Tibial nerve (tissue), 4 donors: ENCODE data around the gene RANBP10. TPM values are rescaled to one million over a fixed set of nuclear protein-coding genes. Genes with fewer than 3 reads are reported as not detected.
A peak's percentile ranks its signal among the peaks of the same experiment; 100 is the strongest.
"Not testable (repeated sequence)": the region's sequence is repeated elsewhere in the genome, so short reads cannot be mapped to it uniquely, and the experiment has no call there.

ENCODE experiments used
- DNase-seq, 2 donors: peaks; one replicate each; pipeline ENCODE4 v3.0.0-alpha.2; 2019; ENCODE audit warnings: low spot score in 2 of 2
- H3K27ac ChIP-seq, 4 donors: fragments of 200-600 bp; sonication (generic) in 3 of 4; one replicate each; pipeline ENCODE4 v1.5.1; 2017 to 2019; ENCODE audit warnings: mild to moderate bottlenecking in 1 of 4
- H3K27me3 ChIP-seq, 2 donors: fragments of 200-600 bp; sonication (generic) in 1 of 2; one replicate each; pipeline versions ENCODE4 v1.5.1 to v1.6.0; 2017 to 2019
- H3K36me3 ChIP-seq, 3 donors: fragments of 200-600 bp; sonication (generic); one replicate each; pipeline ENCODE4 v1.5.1; 2018 to 2019
- H3K4me1 ChIP-seq, 4 donors: fragments of 200-600 bp; sonication (generic) in 3 of 4; one replicate each; pipeline ENCODE4 v1.5.1; 2017 to 2019
- H3K4me3 ChIP-seq, 4 donors: fragments of 200-600 bp; sonication (generic) in 3 of 4; one replicate each; pipeline ENCODE4 v1.5.1; 2017 to 2019; ENCODE audit warnings: mild to moderate bottlenecking in 1 of 4, moderate library complexity in 1 of 4
- H3K9me3 ChIP-seq, 4 donors: fragments of 200-600 bp; sonication (generic) in 3 of 4; one replicate each; pipeline ENCODE4 v1.5.1; 2017 to 2019
- CTCF ChIP-seq, 5 experiments: fragments of 200-600 bp in 3 of 5; fragments of 450-650 bp in 2 of 5; sonication (generic) in 3 of 5; IDR thresholded peaks; one replicate each; pipeline ENCODE4 v1.5.1; 2016 to 2019; ENCODE audit warnings: antibody characterized with exemption in 5 of 5, mild to moderate bottlenecking in 3 of 5, moderate library complexity in 2 of 5
- EP300 ChIP-seq, 2 donors: sonication (generic); formaldehyde crosslinking; IDR thresholded peaks; one replicate each; pipeline ENCODE4 v1.6.1; 2017; ENCODE audit warnings: antibody characterized with exemption in 2 of 2, mild to moderate bottlenecking in 1 of 2
- POLR2A ChIP-seq, 2 donors: fragments of 450-650 bp; IDR thresholded peaks; one replicate each; pipeline ENCODE4 v1.6.1; 2017; ENCODE audit warnings: antibody characterized with exemption in 2 of 2, mild to moderate bottlenecking in 2 of 2, moderate library complexity in 2 of 2
- WGBS, 2 donors: methylation state at CpG; one replicate each; pipeline ENCODE4 v1.1.5; 2018; 5-methylcytosine and 5-hydroxymethylcytosine counted together
- total RNA-seq, 4 donors: library from RNA; depleted of rRNA; stranded (reverse); fragments of >200 nt; gene quantifications; one replicate each; pipeline ENCODE4 v1.1.0, GENCODE V29; 2016

Gene RANBP10
- total RNA-seq, 4 donors from 2014 or later, result 8.1 to 19.5 (median 12.0) TPM

GRCh38 chr16:67843343-67843765 lies 37.0 kb upstream of the RANBP10 start:
- DNase-seq, result no peak
- Histone ChIP-seq H3K4me3 (peak overlapping the region; percentile 51 to 100 (median 72)), H3K27me3 (no peaks in the 10 kb centered on the region), H3K9me3 (no peaks in the 10 kb centered on the region), H3K36me3 (no peaks in the 10 kb centered on the region), H3K27ac (peak overlapping the region in 3 of 4 donors; percentile 99 to 100 (median 99)), H3K4me1 (peaks cover 0 to 52% (median 46%) of the 10 kb centered on the region in 4 donors)
- TF ChIP-seq EP300 (IDR thresholded peaks at IDR 0.05) (no peak), CTCF (IDR thresholded peaks at IDR 0.05) (no peak), POLR2A (IDR thresholded peaks at IDR 0.05) (no peak)
- 6% methylated on average over 11 of the region's 11 CpGs for WGBS, 2 donors

- WGBS, 2 donors, result 0% methylated on average over 1 to 47 of the region's 67 CpGs
These were observed 36.4 kb upstream of the RANBP10 start for GRCh38 chr16:67842509-67843342.

DNA sequence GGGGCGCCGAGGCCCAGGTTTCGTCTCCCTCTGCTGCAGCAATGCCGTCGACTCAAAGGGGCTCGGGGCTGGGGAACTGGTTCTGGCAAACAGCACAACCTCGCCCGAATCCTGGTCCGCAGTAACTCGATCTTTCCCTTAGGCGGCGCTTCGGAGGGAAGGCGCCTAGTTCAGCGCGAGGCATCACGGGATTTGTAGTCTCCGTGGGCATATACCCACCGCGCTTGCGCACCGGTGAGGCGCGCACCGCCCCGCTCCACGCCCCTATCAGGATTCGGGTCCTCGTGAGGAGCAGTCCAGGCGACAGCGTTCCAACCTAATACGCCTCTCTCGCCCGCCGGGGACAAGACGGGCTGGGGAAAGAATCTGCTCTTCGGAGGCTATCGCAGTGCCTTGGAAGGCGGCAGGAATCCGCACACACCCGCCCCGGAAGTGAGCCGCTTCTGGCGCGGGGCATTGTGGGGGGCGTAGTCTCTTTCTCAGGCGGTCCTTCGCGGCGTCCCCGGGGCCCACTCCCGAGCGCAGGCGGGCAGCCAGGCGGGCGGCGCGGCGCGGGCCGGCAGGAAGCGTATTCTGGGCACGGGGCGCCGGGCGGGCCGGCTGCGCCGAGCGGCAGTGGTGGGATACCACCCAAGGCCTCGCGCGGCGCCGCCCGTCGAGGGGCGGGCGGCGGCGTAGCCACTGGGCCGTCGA lies 35.6 kb upstream of the RANBP10 start, which contains the start of gene THAP11:
Gene THAP11, plus strand, starts transcription at position 505 of the 693 bp plus-strand sequence. CDS start 235 bp downstream, outside the sequence.
- Histone ChIP-seq H3K4me3 (peak within 1 kb of the TSS; percentile 51 to 100 (median 72)), H3K4me1 (peaks cover 0 to 41% (median 36%) of the 10 kb centered on the region in 4 donors), H3K27me3 (no peaks in the 10 kb centered on the region), H3K9me3 (no peaks in the 10 kb centered on the region), H3K36me3 (no peaks in the 10 kb centered on the region), H3K27ac (peak within 1 kb of the TSS; percentile 97 to 100 (median 99))
- peak; percentile 86 to 95 for DNase-seq
- WGBS, 2 donors, result 0% methylated on average over 13 to 61 of the region's 83 CpGs
- TF ChIP-seq CTCF (IDR thresholded peaks at IDR 0.05) (peak; percentile 88 to 97 (median 93)), EP300 (IDR thresholded peaks at IDR 0.05) (peak; percentile 61 to 63), POLR2A (IDR thresholded peaks at IDR 0.05) (peak; percentile 33 to 71)

More at GRCh38 chr16:67842509-67843342, 36.4 kb upstream of the RANBP10 start:
- Histone ChIP-seq H3K4me3 (peak overlapping the region; percentile 51 to 100 (median 72)), H3K9me3 (no peaks in the 10 kb centered on the region), H3K4me1 (peaks cover 0 to 45% (median 40%) of the 10 kb centered on the region in 4 donors), H3K36me3 (no peaks in the 10 kb centered on the region), H3K27ac (peak overlapping the region; percentile 97 to 100 (median 99)), H3K27me3 (no peaks in the 10 kb centered on the region)
- DNase-seq, result no peak
- TF ChIP-seq EP300 (IDR thresholded peaks at IDR 0.05) (no peak), POLR2A (IDR thresholded peaks at IDR 0.05) (no peak), CTCF (IDR thresholded peaks at IDR 0.05) (no peak)

- no peaks in the 10 kb centered on the region for H3K9me3 ChIP-seq
- H3K4me1 ChIP-seq, result peaks cover 0 to 41% (median 36%) of the 10 kb centered on the region in 4 donors
- no peak for TF ChIP-seq POLR2A (IDR thresholded peaks at IDR 0.05)
- TF ChIP-seq EP300 (IDR thresholded peaks at IDR 0.05), result no peak
- 48 to 49% methylated on average over 15 to 17 of the region's 17 CpGs for WGBS, 2 donors
- peak overlapping the region; percentile 51 to 100 (median 72) for H3K4me3 ChIP-seq
- H3K27me3 ChIP-seq, result no peaks in the 10 kb centered on the region
- no peak for DNase-seq
- H3K27ac ChIP-seq, result peak overlapping the region; percentile 97 to 100 (median 99)
- no peaks in the 10 kb centered on the region for H3K36me3 ChIP-seq
These were observed 34.9 kb upstream of the RANBP10 start for GRCh38 chr16:67841198-67841815.

GRCh38 chr16:67837811-67838210 lies 31.5 kb upstream of the RANBP10 start:
- H3K9me3 ChIP-seq, result no peaks in the 10 kb centered on the region
- TF ChIP-seq POLR2A (IDR thresholded peaks at IDR 0.05), result no peak
- no peak for TF ChIP-seq CTCF (IDR thresholded peaks at IDR 0.05)
- TF ChIP-seq EP300 (IDR thresholded peaks at IDR 0.05), result no peak
- no peak for DNase-seq
- H3K36me3 ChIP-seq, result no peaks in the 10 kb centered on the region
- no peak overlapping the region for H3K27ac ChIP-seq
- no peak overlapping the region for H3K4me3 ChIP-seq
- 84 to 85% methylated on average over 2 of the region's 2 CpGs for WGBS, 2 donors
- no peaks in the 10 kb centered on the region for H3K27me3 ChIP-seq
- H3K4me1 ChIP-seq, result peaks cover 0 to 17% (median 11%) of the 10 kb centered on the region in 4 donors

GRCh38 chr16:67837190-67837589 lies 30.8 kb upstream of the RANBP10 start:
- WGBS, 2 donors, result 91 to 98% methylated on average over 10 of the region's 10 CpGs
- H3K27ac ChIP-seq, DNase-seq, H3K27me3 ChIP-seq, H3K9me3 ChIP-seq, H3K4me3 ChIP-seq, H3K36me3 ChIP-seq: not testable (repeated sequence)
- peaks cover 0 to 23% (median 12%) of the 10 kb centered on the region in 4 donors for H3K4me1 ChIP-seq
